ENCODE data around the gene NSUN5. TPM values are rescaled to one million over a fixed set of nuclear protein-coding genes. Genes with fewer than 3 reads are reported as not detected.

Gene NSUN5
- total and polyA plus RNA-seq, 2 of the 8 experiments (the other 6 are each of a cell fraction or from before 2014, with no cell fraction given), result 56.2 to 89.0 TPM

- Histone ChIP-seq H3K4me3 (ENCODE audit: extremely low read depth in 1 of 4, insufficient read depth in 2 of 4, low read depth in 3 of 4, low read length in 4 of 4) (no peak overlapping the region), H3K56ac (replicated peaks; ENCODE audit: insufficient read length, low read depth, low read length) (no peak overlapping the region), H3K18ac (ENCODE audit: extremely low read depth, low read length) (no peak overlapping the region), H2AFZ (ENCODE audit: low read length) (0 out of 2 replicates have a peak overlapping the region, but pooled peaks have one; percentile 26), H3K27ac (ENCODE audit: low read depth, low read length) (no peak overlapping the region), H3K23me2 (ENCODE audit: low read depth, low read length) (no peaks in the 10 kb centered on the region), H3K36me3 (ENCODE audit: control insufficient read depth in 2 of 4, insufficient read depth in 4 of 4, low read length in 3 of 4) (no peaks in the 10 kb centered on the region), H3K23ac (ENCODE audit: insufficient read length) (no peak overlapping the region), H3K27me3 (replicated peaks in 1 of 4; ENCODE audit: control insufficient read depth in 3 of 4, extremely low read depth in 1 of 4, insufficient read depth in 3 of 4, low read length in 3 of 4) (no peaks in the 10 kb centered on the region), H2BK15ac (ENCODE audit: low read length) (no peak overlapping the region), H4K8ac (ENCODE audit: extremely low read depth, insufficient read depth, low read length) (no peak overlapping the region; the same call in 1 of the 2 replicates), H3K79me2 (ENCODE audit: control insufficient read depth in 1 of 2, insufficient read depth in 2 of 2, low read length in 2 of 2) (no peaks in the 10 kb centered on the region), H3K4ac (replicated peaks; ENCODE audit: insufficient read length, low read depth, low read length) (no peak overlapping the region), H3K14ac (ENCODE audit: insufficient read length) (no peak overlapping the region), H3K9me3 (ENCODE audit: insufficient read depth in 2 of 2, low read depth in 1 of 2, low read length in 1 of 2) (no peaks in the 10 kb centered on the region), H2AK5ac (ENCODE audit: low read depth, low read length) (no peak overlapping the region), H3K4me2 (ENCODE audit: insufficient read depth in 1 of 2, low read depth in 2 of 2, low read length in 2 of 2) (no peak overlapping the region), H3K79me1 (ENCODE audit: low read depth, low read length) (no peaks in the 10 kb centered on the region), H4K20me1 (replicated peaks in 1 of 2; ENCODE audit: control insufficient read depth in 1 of 2, insufficient read depth in 2 of 2, low read length in 2 of 2) (no peaks in the 10 kb centered on the region), H2BK5ac (ENCODE audit: low read depth, low read length) (no peak overlapping the region), H4K5ac (ENCODE audit: insufficient read length, low read depth, low read length) (no peak overlapping the region), H2BK12ac (ENCODE audit: low read depth, low read length) (no peak overlapping the region), H2BK120ac (replicated peaks; ENCODE audit: low read depth, low read length) (no peak overlapping the region), H3K9ac (replicated peaks in 1 of 4; ENCODE audit: extremely low read depth in 1 of 4, low read depth in 3 of 4, low read length in 3 of 4) (no peak overlapping the region), H3K4me1 (replicated peaks in 1 of 4; ENCODE audit: control insufficient read depth in 3 of 4, insufficient read depth in 4 of 4, low read length in 3 of 4) (peaks cover 0 to 9% (median 5%) of the 10 kb centered on the region in 4 experiments; a peak in 6 of 7 replicates), H4K91ac (replicated peaks; ENCODE audit: insufficient read length, low read length) (no peak overlapping the region), H2BK20ac (ENCODE audit: low read length) (no peak overlapping the region)
- FAIRE-seq, result no peak
- WGBS, 2 experiments (ENCODE audit: extremely low coverage in 1 of 2, insufficient coverage in 1 of 2, insufficient read length in 1 of 2, insufficient replicate concordance in 2 of 2, low coverage in 1 of 2, low lambda C conversion rate in 2 of 2, missing lambda C conversion rate in 1 of 2), result 90% methylated on average over 11 of the region's 11 CpGs; no CpG with 5 or more reads in 1 of the 2 experiments
- DNase-seq (ENCODE audit: low read depth in 1 of 2, low spot score in 2 of 2), result no peak
- ChIA-PET POLR2A (ENCODE audit: partially characterized antibody) (interaction anchor here (1.0 to 1.1 kb wide), 2 partner anchors 10 to 22 kb away, joined by 3 read pairs; partner anchors contain the start of gene NSUN5), CTCF (ENCODE audit: partially characterized antibody) (interaction anchor here (0.5 to 6.9 kb wide), 6 partner anchors 10 to 139 kb away, joined by 3 to 36 read pairs (median 4); no protein-coding TSS in a partner anchor)
- TF ChIP-seq, protein P1, sequence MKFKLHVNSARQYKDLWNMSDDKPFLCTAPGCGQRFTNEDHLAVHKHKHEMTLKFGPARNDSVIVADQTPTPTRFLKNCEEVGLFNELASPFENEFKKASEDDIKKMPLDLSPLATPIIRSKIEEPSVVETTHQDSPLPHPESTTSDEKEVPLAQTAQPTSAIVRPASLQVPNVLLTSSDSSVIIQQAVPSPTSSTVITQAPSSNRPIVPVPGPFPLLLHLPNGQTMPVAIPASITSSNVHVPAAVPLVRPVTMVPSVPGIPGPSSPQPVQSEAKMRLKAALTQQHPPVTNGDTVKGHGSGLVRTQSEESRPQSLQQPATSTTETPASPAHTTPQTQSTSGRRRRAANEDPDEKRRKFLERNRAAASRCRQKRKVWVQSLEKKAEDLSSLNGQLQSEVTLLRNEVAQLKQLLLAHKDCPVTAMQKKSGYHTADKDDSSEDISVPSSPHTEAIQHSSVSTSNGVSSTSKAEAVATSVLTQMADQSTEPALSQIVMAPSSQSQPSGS (IDR thresholded peaks at IDR 0.05; ENCODE audit: low read length), result no peak
- TF ChIP-seq, protein P2, sequence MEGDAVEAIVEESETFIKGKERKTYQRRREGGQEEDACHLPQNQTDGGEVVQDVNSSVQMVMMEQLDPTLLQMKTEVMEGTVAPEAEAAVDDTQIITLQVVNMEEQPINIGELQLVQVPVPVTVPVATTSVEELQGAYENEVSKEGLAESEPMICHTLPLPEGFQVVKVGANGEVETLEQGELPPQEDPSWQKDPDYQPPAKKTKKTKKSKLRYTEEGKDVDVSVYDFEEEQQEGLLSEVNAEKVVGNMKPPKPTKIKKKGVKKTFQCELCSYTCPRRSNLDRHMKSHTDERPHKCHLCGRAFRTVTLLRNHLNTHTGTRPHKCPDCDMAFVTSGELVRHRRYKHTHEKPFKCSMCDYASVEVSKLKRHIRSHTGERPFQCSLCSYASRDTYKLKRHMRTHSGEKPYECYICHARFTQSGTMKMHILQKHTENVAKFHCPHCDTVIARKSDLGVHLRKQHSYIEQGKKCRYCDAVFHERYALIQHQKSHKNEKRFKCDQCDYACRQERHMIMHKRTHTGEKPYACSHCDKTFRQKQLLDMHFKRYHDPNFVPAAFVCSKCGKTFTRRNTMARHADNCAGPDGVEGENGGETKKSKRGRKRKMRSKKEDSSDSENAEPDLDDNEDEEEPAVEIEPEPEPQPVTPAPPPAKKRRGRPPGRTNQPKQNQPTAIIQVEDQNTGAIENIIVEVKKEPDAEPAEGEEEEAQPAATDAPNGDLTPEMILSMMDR (IDR thresholded peaks at IDR 0.05; ENCODE audit: control extremely low read depth in 1 of 3, insufficient read depth in 1 of 3, low read depth in 1 of 3, low read length in 3 of 3), result no peak
- no peak for TF ChIP-seq POLR2A (IDR thresholded peaks at IDR 0.05; ENCODE audit: control extremely low read depth in 1 of 2, low read depth in 2 of 2, low read length in 2 of 2)
Measured at GRCh38 chr7:73329861-73330581, 21.4 kb upstream of the NSUN5 start.
